K562 (cell line): Measurements from ENCODE around the gene NBPF11. TPM values are rescaled to one million over a fixed set of nuclear protein-coding genes. Genes with fewer than 3 reads are reported as not detected.

ENCODE experiments used
- AFF1 ChIP-seq, 2 experiments: fragments of 450-650 bp; IDR thresholded peaks; 2 replicates each; pipeline ENCODE4 v1.6.1; 2018; ENCODE audit warnings: mild to moderate bottlenecking in 2 of 2, low read depth in 1 of 2; ENCODE audit not compliant: partially characterized antibody in 2 of 2
- ATF7 ChIP-seq: fragments of 450-650 bp; IDR thresholded peaks from 2 replicates; pipeline ENCODE4 v1.7.1; 2014; ENCODE audit warnings: mild to moderate bottlenecking, moderate library complexity
- CBFA2T3 ChIP-seq: fragments of 450-650 bp; IDR thresholded peaks from 2 replicates; pipeline ENCODE4 v1.6.1; 2017
- CTBP1 ChIP-seq: fragments of 450-650 bp; IDR thresholded peaks from 2 replicates; pipeline ENCODE4 v1.6.1; 2016; ENCODE audit warnings: borderline replicate concordance
- ESRRA ChIP-seq: fragments of 450-650 bp; IDR thresholded peaks from 2 replicates; pipeline ENCODE4 v1.6.1; 2014; ENCODE audit warnings: low read depth, mild to moderate bottlenecking, moderate library complexity, borderline replicate concordance
- HES1 ChIP-seq: fragments of 450-650 bp; IDR thresholded peaks from 2 replicates; pipeline ENCODE4 v1.6.1; 2016; ENCODE audit warnings: low read depth, mild to moderate bottlenecking, moderate library complexity
- MLLT1 ChIP-seq, 2 experiments: fragments of 450-650 bp; IDR thresholded peaks; 2 replicates each; pipeline ENCODE4 v1.6.1; 2016
- NCOR1 ChIP-seq: fragments of 450-650 bp; IDR thresholded peaks from 2 replicates; pipeline ENCODE4 v1.6.1; 2016; ENCODE audit warnings: mild to moderate bottlenecking, moderate library complexity
- POLR2B ChIP-seq: fragments of 450-650 bp; IDR thresholded peaks from 2 replicates; pipeline ENCODE4 v1.6.1; 2018; ENCODE audit warnings: low read depth; ENCODE audit not compliant: partially characterized antibody
- SMAD4 ChIP-seq: fragments of 250-450 bp; sonication (Bioruptor Pico); conservative IDR thresholded peaks from 2 replicates; pipeline ENCODE4 v1.8.0; 2021; ENCODE audit warnings: inconsistent platforms, mild to moderate bottlenecking, moderate library complexity
- SMARCA4 ChIP-seq: fragments of 450-650 bp; IDR thresholded peaks from 2 replicates; pipeline ENCODE4 v1.6.1; 2016
- SMARCE1 ChIP-seq: fragments of 450-650 bp; IDR thresholded peaks from 2 replicates; pipeline ENCODE4 v1.7.1; 2016; ENCODE audit warnings: mild to moderate bottlenecking
- SOX6 ChIP-seq: fragments of 450-650 bp; IDR thresholded peaks from 2 replicates; pipeline ENCODE4 v1.6.1; 2014; ENCODE audit warnings: mild to moderate bottlenecking
- TAF7 ChIP-seq: fragments of 450-650 bp; IDR thresholded peaks from 2 replicates; pipeline ENCODE4 v1.6.1; 2016; ENCODE audit warnings: missing genetic modification characterization, missing compliant biosample characterization
- TAL1 ChIP-seq: fragments of 450-650 bp; IDR thresholded peaks from 2 replicates; pipeline ENCODE4 v1.6.1; 2016; ENCODE audit warnings: mild to moderate bottlenecking
- ZEB2 ChIP-seq: fragments of 450-650 bp; IDR thresholded peaks from 2 replicates; pipeline ENCODE4 v1.6.1; 2016
- ZNF592 ChIP-seq: fragments of 450-650 bp; IDR thresholded peaks from 2 replicates; pipeline ENCODE4 v1.6.1; 2017; ENCODE audit warnings: antibody characterized with exemption, mild to moderate bottlenecking
- polyA plus RNA-seq, 8 experiments: library from polyadenylated mRNA; depleted of rRNA in 4 of 8; stranded (reverse) in 5 of 8; unstranded in 3 of 8; fragments of >200 nt; fragmentation: Nextera tagmentation in 2 of 8; fragmentation: Illumina TruSeq in 1 of 8; extraction: Ambion mirVana in 2 of 8; extraction: Trizol in 1 of 8; gene quantifications; 2 replicates each; pipeline versions ENCODE4 v1.2.1 to v1.2.3, GENCODE V29; 2011 to 2014; ENCODE audit warnings: inconsistent platforms in 1 of 8, missing spikeins in 1 of 8
- total RNA-seq, 7 experiments: library from RNA; depleted of rRNA in 6 of 7; stranded (reverse); fragments of >200 nt in 6 of 7; fragmentation: Illumina TruSeq in 2 of 7; extraction: Trizol in 2 of 7; gene quantifications; 2 replicates each; pipeline versions ENCODE4 v1.2.1 to v1.2.3, GENCODE V29; 2011 to 2021; ENCODE audit warnings: low replicate concordance in 1 of 7

NBPF11 gene
- total and polyA plus RNA-seq, 9 of the 15 experiments (the other 6 are each of a cell fraction or from before 2014, with no cell fraction given): 2.8 to 17.0 (median 8.0) TPM

GRCh38 chr1:148152795-148153194 lies 714 bp upstream of the NBPF11 start (continued):
- peak; percentile 24 to 55 for TF ChIP-seq AFF1 (IDR thresholded peaks at IDR 0.05; ENCODE audit: low read depth in 1 of 2, partially characterized antibody in 2 of 2)
- TF ChIP-seq SOX6: peak; percentile 75
- peak; percentile 75 for TF ChIP-seq ZEB2
- TF ChIP-seq SMARCE1: peak; percentile 69; the same call in 1 of the 2 replicates
- peak; percentile 49; the same call in 1 of the 2 replicates for TF ChIP-seq ZNF592
- peak in 1 of 2 experiments; percentile 52; a peak in 1 of 4 replicates for TF ChIP-seq MLLT1 (IDR thresholded peaks at IDR 0.05)
- peak; percentile 57; the same call in 1 of the 2 replicates for TF ChIP-seq TAF7 (tag)
- 0 out of 2 replicates have a peak, but pooled peaks have one; percentile 33 for TF ChIP-seq TAL1
- peak; percentile 51; the same call in 1 of the 2 replicates for TF ChIP-seq ESRRA
- peak; percentile 31 for TF ChIP-seq POLR2B
- peak; percentile 41; the same call in 1 of the 2 replicates for TF ChIP-seq SMARCA4
- 0 out of 2 replicates have a peak, but pooled peaks have one; percentile 21 for TF ChIP-seq SMAD4 (CRISPR knock-in tag)
- peak; percentile 44; the same call in 1 of the 2 replicates for TF ChIP-seq CBFA2T3
- peak; percentile 32; the same call in 1 of the 2 replicates for TF ChIP-seq NCOR1
- TF ChIP-seq ATF7: peak; percentile 25; the same call in 1 of the 2 replicates
- TF ChIP-seq HES1: 0 out of 2 replicates have a peak, but pooled peaks have one; percentile 30
- TF ChIP-seq CTBP1: peak; percentile 67; the same call in 1 of the 2 replicates
